ENCODE measurements around the gene TMEM266. TPM values are rescaled to one million over a fixed set of nuclear protein-coding genes. Genes with fewer than 3 reads are reported as not detected.

The TMEM266 gene
- total RNA-seq, 1 donor from 2014 or later, result not detected

GRCh38 chr15:76084256-76084655 lies 24.5 kb downstream of the TMEM266 start:
- no peaks in the 10 kb centered on the region for H3K9me3 ChIP-seq (replicated peaks)
- H3K4me1 ChIP-seq, result no peaks in the 10 kb centered on the region
- H3K27ac ChIP-seq (replicated peaks), result no peak overlapping the region
- no peak for TF ChIP-seq CTCF (IDR thresholded peaks at IDR 0.05; ENCODE audit: borderline replicate concordance)
- DNase-seq, result no peak
- H3K4me3 ChIP-seq, result no peak overlapping the region
- H3K27me3 ChIP-seq (ENCODE audit: low read depth), result peaks cover 56% of the 10 kb centered on the region
- no peaks in the 10 kb centered on the region for H3K36me3 ChIP-seq
- intact Hi-C loops (cut with micrococcal nuclease), result no loop called here

GRCh38 chr15:76098685-76099084 lies 38.9 kb downstream of the TMEM266 start:
- no peak for TF ChIP-seq CTCF (IDR thresholded peaks at IDR 0.05; ENCODE audit: borderline replicate concordance)
- peaks cover 5% of the 10 kb centered on the region for H3K9me3 ChIP-seq (replicated peaks)
- H3K4me3 ChIP-seq, result no peak overlapping the region
- intact Hi-C loops (cut with micrococcal nuclease), result no loop called here
- H3K36me3 ChIP-seq, result no peaks in the 10 kb centered on the region
- no peaks in the 10 kb centered on the region for H3K4me1 ChIP-seq
- H3K27me3 ChIP-seq (ENCODE audit: low read depth), result peaks cover 64% of the 10 kb centered on the region
- DNase-seq, result no peak
- H3K27ac ChIP-seq (replicated peaks), result no peak overlapping the region

- peaks cover 64% of the 10 kb centered on the region for H3K27me3 ChIP-seq (ENCODE audit: low read depth)
- H3K4me3 ChIP-seq, result no peak overlapping the region
- DNase-seq, result no peak
- no peak overlapping the region for H3K27ac ChIP-seq (replicated peaks)
- intact Hi-C loops (cut with micrococcal nuclease), result no loop called here
- H3K4me1 ChIP-seq, result no peaks in the 10 kb centered on the region
- H3K36me3 ChIP-seq, result no peaks in the 10 kb centered on the region
- peaks cover 2% of the 10 kb centered on the region for H3K9me3 ChIP-seq (replicated peaks)
- no peak for TF ChIP-seq CTCF (IDR thresholded peaks at IDR 0.05; ENCODE audit: borderline replicate concordance)
Observed at GRCh38 chr15:76099388-76099787, 39.6 kb downstream of the TMEM266 start.

- no peaks in the 10 kb centered on the region for H3K4me1 ChIP-seq
- no peak for DNase-seq
Observed at GRCh38 chr15:76100361-76100760, 40.6 kb downstream of the TMEM266 start.

GRCh38 chr15:76101655-76102054 lies 41.9 kb downstream of the TMEM266 start:
- H3K27ac ChIP-seq (replicated peaks), result no peak overlapping the region
- no peaks in the 10 kb centered on the region for H3K9me3 ChIP-seq (replicated peaks)
- TF ChIP-seq CTCF (IDR thresholded peaks at IDR 0.05; ENCODE audit: borderline replicate concordance), result no peak
- intact Hi-C loops (cut with micrococcal nuclease), result no loop called here
- no peak for DNase-seq
- no peak overlapping the region for H3K4me3 ChIP-seq
- H3K4me1 ChIP-seq, result no peaks in the 10 kb centered on the region
- H3K27me3 ChIP-seq (ENCODE audit: low read depth), result peaks cover 64% of the 10 kb centered on the region
- no peaks in the 10 kb centered on the region for H3K36me3 ChIP-seq

More at GRCh38 chr15:76100361-76100760, 40.6 kb downstream of the TMEM266 start:
- H3K9me3 ChIP-seq (replicated peaks), result no peaks in the 10 kb centered on the region
- TF ChIP-seq CTCF (IDR thresholded peaks at IDR 0.05; ENCODE audit: borderline replicate concordance), result no peak
- H3K27ac ChIP-seq (replicated peaks), result no peak overlapping the region
- peaks cover 64% of the 10 kb centered on the region for H3K27me3 ChIP-seq (ENCODE audit: low read depth)
- intact Hi-C loops (cut with micrococcal nuclease), result no loop called here
- no peaks in the 10 kb centered on the region for H3K36me3 ChIP-seq
- H3K4me3 ChIP-seq, result no peak overlapping the region

GRCh38 chr15:76105391-76105790 lies 45.6 kb downstream of the TMEM266 start:
- intact Hi-C loops (cut with micrococcal nuclease), result no loop called here

More at GRCh38 chr15:76105391-76105790, 45.6 kb downstream of the TMEM266 start:
- no peaks in the 10 kb centered on the region for H3K4me1 ChIP-seq
- H3K9me3 ChIP-seq (replicated peaks), result no peaks in the 10 kb centered on the region
- peaks cover 31% of the 10 kb centered on the region for H3K27me3 ChIP-seq (ENCODE audit: low read depth)
- no peaks in the 10 kb centered on the region for H3K36me3 ChIP-seq
- TF ChIP-seq CTCF (IDR thresholded peaks at IDR 0.05; ENCODE audit: borderline replicate concordance), result no peak
- H3K4me3 ChIP-seq, result no peak overlapping the region
- H3K27ac ChIP-seq (replicated peaks), result no peak overlapping the region
- DNase-seq, result no peak
